SK-N-MC (cell line): ENCODE results near the gene CARMIL1.

Experiments
- EZH2 ChIP-seq: fragments of 200-600 bp; sonication (generic); IDR thresholded peaks from one replicate; pipeline ENCODE4 v1.6.1; 2017; ENCODE audit warnings: antibody characterized with exemption
- POLR2AphosphoS5 ChIP-seq: IDR thresholded peaks from 2 replicates; pipeline ENCODE4 v1.6.1; 2012; ENCODE audit warnings: mild to moderate bottlenecking, low read depth, low read length, borderline replicate concordance

GRCh38 chr6:25548451-25548850, 269.3 kb downstream of the CARMIL1 start:
- TF ChIP-seq EZH2 (no peak), POLR2AphosphoS5 (no peak)
